DOHH2 (cell line): ENCODE measurements around the gene RPL29.

Source experiments
- H3F3A ChIP-seq: fragments of 200-600 bp; sonication (generic), shearing (Covaris generic); 2 replicates; pipeline ENCODE4 v1.6.0; 2016; ENCODE audit warnings: antibody characterized with exemption, mild to moderate bottlenecking; ENCODE audit not compliant: control insufficient read depth, insufficient read depth
- H3K27ac ChIP-seq: fragments of 200-600 bp; sonication (generic); 2 replicates; pipeline ENCODE4 v1.5.1; 2014; ENCODE audit warnings: low read depth, mild to moderate bottlenecking, low read length, moderate library complexity
- H3K27me3 ChIP-seq: fragments of 200-600 bp; sonication (generic); 2 replicates; pipeline ENCODE4 v1.6.1; 2014; ENCODE audit warnings: mild to moderate bottlenecking, low read length, mixed read lengths; ENCODE audit not compliant: control insufficient read depth
- H3K36me3 ChIP-seq: fragments of 200-600 bp; sonication (generic); 2 replicates; pipeline ENCODE4 v1.6.1; 2014; ENCODE audit warnings: mild to moderate bottlenecking, low read length, moderate library complexity, mixed read lengths; ENCODE audit not compliant: control insufficient read depth
- H3K4me1 ChIP-seq: fragments of 200-600 bp; sonication (generic); 2 replicates; pipeline ENCODE4 v1.6.1; 2014; ENCODE audit warnings: mild to moderate bottlenecking, low read length, mixed read lengths; ENCODE audit not compliant: control insufficient read depth
- H3K4me2 ChIP-seq: fragments of 200-600 bp; sonication (generic); 2 replicates; pipeline ENCODE4 v1.6.0; 2014; ENCODE audit warnings: mild to moderate bottlenecking, low read length, moderate library complexity
- H3K4me3 ChIP-seq: fragments of 200-600 bp; sonication (generic); 2 replicates; pipeline ENCODE4 v1.5.1; 2014; ENCODE audit warnings: mild to moderate bottlenecking, low read length, mixed read lengths
- H3K79me2 ChIP-seq: fragments of 200-600 bp; sonication (generic); 2 replicates; pipeline ENCODE4 v1.6.1; 2014; ENCODE audit warnings: mild to moderate bottlenecking, low read length, mixed read lengths; ENCODE audit not compliant: control insufficient read depth
- H3K9me2 ChIP-seq: fragments of 200-600 bp; sonication (generic); replicated peaks from 2 replicates; pipeline ENCODE4 v1.6.1; 2014; ENCODE audit warnings: mild to moderate bottlenecking, low read length, mixed read lengths; ENCODE audit not compliant: control insufficient read depth
- H3K9me3 ChIP-seq: fragments of 200-600 bp; sonication (generic); 2 replicates; pipeline ENCODE4 v1.6.1; 2014; ENCODE audit warnings: antibody characterized with exemption, low read length, mixed read lengths; ENCODE audit not compliant: control insufficient read depth, insufficient read depth
- H4K20me1 ChIP-seq: fragments of 200-600 bp; sonication (generic); 2 replicates; pipeline ENCODE4 v1.6.0; 2014; ENCODE audit warnings: low read depth, mild to moderate bottlenecking, antibody characterized with exemption, low read length, moderate library complexity; ENCODE audit not compliant: control insufficient read depth, insufficient read depth
- CTCF ChIP-seq: fragments of 200-600 bp; sonication (generic); IDR thresholded peaks from one replicate; pipeline ENCODE4 v1.5.1; 2014; ENCODE audit warnings: antibody characterized with exemption, mild to moderate bottlenecking, low read depth, low read length; ENCODE audit not compliant: poor library complexity, severe bottlenecking
- EZH2phosphoT487 ChIP-seq: fragments of 200-600 bp; sonication (generic); IDR thresholded peaks from 2 replicates; pipeline ENCODE4 v1.6.1; 2017; ENCODE audit warnings: borderline replicate concordance, mild to moderate bottlenecking, antibody characterized with exemption, low read length, moderate library complexity, mixed read lengths

The RPL29 gene

GRCh38 chr3:52039426-52039825 is 43.7 kb upstream of the RPL29 start:
- H3K27ac ChIP-seq = no peak overlapping the region
- no peaks in the 10 kb centered on the region for H3F3A ChIP-seq
- H3K36me3 ChIP-seq = no peaks in the 10 kb centered on the region
- TF ChIP-seq CTCF (no peak), EZH2phosphoT487 (no peak)
- no peak overlapping the region for H3K4me3 ChIP-seq
- H4K20me1 ChIP-seq = no peaks in the 10 kb centered on the region
- no peaks in the 10 kb centered on the region for H3K79me2 ChIP-seq
- peaks cover 15% of the 10 kb centered on the region for H3K27me3 ChIP-seq
- H3K4me1 ChIP-seq = no peaks in the 10 kb centered on the region
- no peaks in the 10 kb centered on the region for H3K9me2 ChIP-seq
- H3K4me2 ChIP-seq = no peak overlapping the region
- no peaks in the 10 kb centered on the region for H3K9me3 ChIP-seq

- H3K4me3 ChIP-seq = no peak overlapping the region
- H3K9me3 ChIP-seq = no peaks in the 10 kb centered on the region
- no peaks in the 10 kb centered on the region for H3K9me2 ChIP-seq
- H3K4me2 ChIP-seq = no peak overlapping the region
- no peaks in the 10 kb centered on the region for H3K36me3 ChIP-seq
- no peaks in the 10 kb centered on the region for H3F3A ChIP-seq
- peaks cover 15% of the 10 kb centered on the region for H3K27me3 ChIP-seq
- H3K79me2 ChIP-seq = no peaks in the 10 kb centered on the region
- H3K27ac ChIP-seq = no peak overlapping the region
- H4K20me1 ChIP-seq = no peaks in the 10 kb centered on the region
- no peaks in the 10 kb centered on the region for H3K4me1 ChIP-seq
- no peak for TF ChIP-seq CTCF
- TF ChIP-seq EZH2phosphoT487 = no peak
Observed at GRCh38 chr3:52038227-52038626, 42.5 kb upstream of the RPL29 start.

GRCh38 chr3:52037291-52037690 is 41.6 kb upstream of the RPL29 start:
- Histone ChIP-seq H3K4me3 (no peak overlapping the region), H3K4me1 (no peaks in the 10 kb centered on the region), H3K36me3 (no peaks in the 10 kb centered on the region), H3K27ac (no peak overlapping the region), H3K27me3 (peaks cover 15% of the 10 kb centered on the region), H3K9me3 (no peaks in the 10 kb centered on the region), H3K79me2 (no peaks in the 10 kb centered on the region), H3K9me2 (no peaks in the 10 kb centered on the region), H3F3A (no peaks in the 10 kb centered on the region), H3K4me2 (no peak overlapping the region), H4K20me1 (no peaks in the 10 kb centered on the region)
- TF ChIP-seq EZH2phosphoT487 (no peak), CTCF (no peak)

- Histone ChIP-seq H3K4me2 (no peak overlapping the region), H3K27ac (no peak overlapping the region)
- TF ChIP-seq EZH2phosphoT487 (no peak), CTCF (no peak)
Observed at GRCh38 chr3:52036829-52037228, 41.1 kb upstream of the RPL29 start.

More at GRCh38 chr3:52036829-52037228, 41.1 kb upstream of the RPL29 start:
- Histone ChIP-seq H3K36me3 (no peaks in the 10 kb centered on the region), H3K9me2 (no peaks in the 10 kb centered on the region), H3K79me2 (no peaks in the 10 kb centered on the region), H3K27me3 (peaks cover 15% of the 10 kb centered on the region), H3F3A (no peaks in the 10 kb centered on the region), H3K9me3 (no peaks in the 10 kb centered on the region), H3K4me1 (no peaks in the 10 kb centered on the region), H3K4me3 (no peak overlapping the region), H4K20me1 (no peaks in the 10 kb centered on the region)
